ENCODE measurements around the gene CNTN5.

GRCh38 chr11:99244613-99245012 is 223.9 kb downstream of the CNTN5 start:
- TF ChIP-seq ZNF416 (tag by site-specific recombination; IDR thresholded peaks at IDR 0.05): no peak
- no peak for TF ChIP-seq ZBTB44 (tag by site-specific recombination; IDR thresholded peaks at IDR 0.05)
- TF ChIP-seq ZBTB10 (tag by site-specific recombination; IDR thresholded peaks at IDR 0.05): no peak

Measured in HEK293 (cell line).